Renal cortical epithelial cell (primary cell): ENCODE results near the gene PHLDA3. TPM values are rescaled to one million over a fixed set of nuclear protein-coding genes. Genes with fewer than 3 reads are reported as not detected.
"Not testable (repeated sequence)": the region's sequence is repeated elsewhere in the genome, so short reads cannot be mapped to it uniquely, and the experiment has no call there.

ENCODE experiments used
- DNase-seq: peaks from one replicate; pipeline ENCODE4 v3.0.0-alpha.2; 2011; ENCODE audit warnings: low read depth
- total RNA-seq: library from RNA; depleted of rRNA; stranded (reverse); fragments of >200 nt; gene quantifications from 2 replicates; pipeline ENCODE4 v1.2.3, GENCODE V29; 2014

The PHLDA3 gene
- total RNA-seq, 1 donor from 2014 or later: 126 TPM

GRCh38 chr1:201486187-201486586, 17.2 kb upstream of the PHLDA3 start:
- DNase-seq: no peak

- DNase-seq: no peak
Observed at GRCh38 chr1:201485184-201485774, 16.3 kb upstream of the PHLDA3 start.

- no peak for DNase-seq
Observed at GRCh38 chr1:201483373-201483949, 14.5 kb upstream of the PHLDA3 start.

- DNase-seq: no peak
Observed at GRCh38 chr1:201482755-201483154, 13.8 kb upstream of the PHLDA3 start.

- peak; percentile 50 for DNase-seq
Observed at GRCh38 chr1:201481761-201482493, 12.9 kb upstream of the PHLDA3 start.

- no peak for DNase-seq
Observed at GRCh38 chr1:201481004-201481380, 12.0 kb upstream of the PHLDA3 start.

GRCh38 chr1:201480231-201481003, 11.4 kb upstream of the PHLDA3 start:
- peak; percentile 65 for DNase-seq

GRCh38 chr1:201479201-201479730, 10.3 kb upstream of the PHLDA3 start:
- DNase-seq: no peak

GRCh38 chr1:201478666-201479065, 9.7 kb upstream of the PHLDA3 start:
- not testable (repeated sequence) for DNase-seq

GRCh38 chr1:201476670-201477344, 7.8 kb upstream of the PHLDA3 start:
- DNase-seq: peak; percentile 94

GRCh38 chr1:201475915-201476669, 7.1 kb upstream of the PHLDA3 start:
- no peak for DNase-seq

- DNase-seq: no peak
Observed at GRCh38 chr1:201475130-201475529, 6.1 kb upstream of the PHLDA3 start.

- DNase-seq: no peak
Observed at GRCh38 chr1:201473296-201473695, 4.3 kb upstream of the PHLDA3 start.

- DNase-seq: not testable (repeated sequence)
Observed at GRCh38 chr1:201472321-201472720, 3.3 kb upstream of the PHLDA3 start.

- DNase-seq: no peak
Observed at GRCh38 chr1:201471772-201472171, 2.8 kb upstream of the PHLDA3 start.

- no peak for DNase-seq
Observed at GRCh38 chr1:201470581-201470980, 1.6 kb upstream of the PHLDA3 start.

- no peak for DNase-seq
Observed at GRCh38 chr1:201469645-201470074, 672 bp upstream of the PHLDA3 start.

GRCh38 chr1:201468501-201468843, 516 bp downstream of the PHLDA3 start:
- DNase-seq: no peak

- DNase-seq: peak; percentile 61
Observed at GRCh38 chr1:201466492-201466891, 2.5 kb downstream of the PHLDA3 start.

GRCh38 chr1:201465698-201466290, 3.2 kb downstream of the PHLDA3 start:
- DNase-seq: no peak
